ENCODE measurements around the gene BMERB1.

BMERB1 gene

DNA sequence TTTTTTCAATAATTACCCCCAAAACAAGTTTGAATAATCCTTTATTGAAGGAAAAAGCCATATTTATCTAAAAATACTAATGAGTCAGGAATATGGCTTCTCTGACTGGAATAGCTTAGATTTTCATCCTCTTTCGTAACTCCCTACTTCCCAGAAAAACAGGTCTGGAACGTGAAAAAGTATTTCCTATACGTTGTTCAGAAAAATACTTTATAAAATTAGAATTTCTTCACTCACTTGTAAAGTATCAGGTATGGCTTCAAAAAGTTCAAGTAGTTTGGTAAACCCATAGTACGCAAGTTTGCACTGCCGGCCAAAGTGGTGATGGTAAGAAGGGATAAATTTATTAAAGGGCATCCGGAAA, 174.9 kb downstream of the BMERB1 start:
- no peak overlapping the region for H3K27ac ChIP-seq
- peaks cover 100% of the 10 kb centered on the region for H3K36me3 ChIP-seq
- TF ChIP-seq, protein P1, sequence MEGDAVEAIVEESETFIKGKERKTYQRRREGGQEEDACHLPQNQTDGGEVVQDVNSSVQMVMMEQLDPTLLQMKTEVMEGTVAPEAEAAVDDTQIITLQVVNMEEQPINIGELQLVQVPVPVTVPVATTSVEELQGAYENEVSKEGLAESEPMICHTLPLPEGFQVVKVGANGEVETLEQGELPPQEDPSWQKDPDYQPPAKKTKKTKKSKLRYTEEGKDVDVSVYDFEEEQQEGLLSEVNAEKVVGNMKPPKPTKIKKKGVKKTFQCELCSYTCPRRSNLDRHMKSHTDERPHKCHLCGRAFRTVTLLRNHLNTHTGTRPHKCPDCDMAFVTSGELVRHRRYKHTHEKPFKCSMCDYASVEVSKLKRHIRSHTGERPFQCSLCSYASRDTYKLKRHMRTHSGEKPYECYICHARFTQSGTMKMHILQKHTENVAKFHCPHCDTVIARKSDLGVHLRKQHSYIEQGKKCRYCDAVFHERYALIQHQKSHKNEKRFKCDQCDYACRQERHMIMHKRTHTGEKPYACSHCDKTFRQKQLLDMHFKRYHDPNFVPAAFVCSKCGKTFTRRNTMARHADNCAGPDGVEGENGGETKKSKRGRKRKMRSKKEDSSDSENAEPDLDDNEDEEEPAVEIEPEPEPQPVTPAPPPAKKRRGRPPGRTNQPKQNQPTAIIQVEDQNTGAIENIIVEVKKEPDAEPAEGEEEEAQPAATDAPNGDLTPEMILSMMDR (IDR thresholded peaks at IDR 0.05), result no peak
- no peak overlapping the region for H3K4me3 ChIP-seq (ENCODE audit: low read depth in 1 of 2, low read length in 1 of 2)
- H3K9me3 ChIP-seq, result no peaks in the 10 kb centered on the region
- peaks cover 0 to 9% of the 10 kb centered on the region in 2 experiments for H3K4me1 ChIP-seq (ENCODE audit: control insufficient read depth in 1 of 2, insufficient read depth in 1 of 2, low read depth in 1 of 2, low read length in 1 of 2)
- H3K27me3 ChIP-seq, result no peaks in the 10 kb centered on the region

DNA sequence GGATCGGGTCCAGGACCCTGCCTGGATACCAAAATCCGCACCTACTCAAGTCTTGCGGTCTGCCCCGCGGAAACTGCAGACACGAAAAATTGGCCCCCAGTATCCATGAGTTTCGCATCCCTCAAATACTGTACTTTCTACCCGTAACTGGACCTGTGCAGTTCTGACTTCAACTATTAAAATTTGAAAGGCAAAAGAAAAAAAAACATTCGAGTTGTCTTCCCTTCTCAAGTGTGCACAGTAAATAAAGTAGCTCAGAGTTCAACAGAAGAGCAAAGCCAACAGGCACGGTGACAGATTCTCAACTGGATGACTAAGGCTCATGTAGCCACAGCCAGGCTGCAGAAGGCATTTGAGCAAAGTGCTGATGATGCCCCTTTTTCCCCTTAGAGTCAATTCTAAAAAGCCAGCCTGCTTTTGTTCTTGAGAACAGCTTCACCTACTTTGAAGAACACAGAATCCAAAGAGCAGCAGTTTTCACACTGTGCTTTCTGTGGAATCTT, 176.0 kb downstream of the BMERB1 start:
- peaks cover 0 to 9% of the 10 kb centered on the region in 2 experiments for H3K4me1 ChIP-seq (ENCODE audit: control insufficient read depth in 1 of 2, insufficient read depth in 1 of 2, low read depth in 1 of 2, low read length in 1 of 2)
- peaks cover 100% of the 10 kb centered on the region for H3K36me3 ChIP-seq
- no peaks in the 10 kb centered on the region for H3K9me3 ChIP-seq
- no peak overlapping the region for H3K4me3 ChIP-seq (ENCODE audit: low read depth in 1 of 2, low read length in 1 of 2)
- H3K27ac ChIP-seq, result peak overlapping the region; percentile 50
- TF ChIP-seq, protein P1 (IDR thresholded peaks at IDR 0.05), result no peak
- H3K27me3 ChIP-seq, result no peaks in the 10 kb centered on the region

DNA sequence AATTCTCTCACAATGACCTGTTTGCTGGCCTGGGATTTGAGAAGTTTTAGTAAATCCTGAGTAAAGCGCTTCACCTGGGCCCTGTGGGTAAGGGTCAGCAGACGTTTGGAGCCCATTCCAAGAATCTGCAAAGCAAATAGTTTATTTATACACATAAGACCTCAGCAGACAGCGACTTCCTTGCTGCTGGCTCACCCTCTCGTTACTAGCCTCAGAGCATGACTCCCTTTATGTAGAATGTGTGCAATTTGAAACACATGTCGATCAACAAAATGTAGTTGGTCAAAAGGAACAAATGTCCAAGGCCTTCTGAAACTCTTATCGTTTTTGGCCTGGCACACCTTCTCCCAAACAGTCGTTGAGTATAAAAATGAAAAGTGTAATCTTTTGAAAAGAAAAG, 177.2 kb downstream of the BMERB1 start:
- TF ChIP-seq, protein P1 (IDR thresholded peaks at IDR 0.05), result no peak
- peaks cover 100% of the 10 kb centered on the region for H3K36me3 ChIP-seq
- no peak overlapping the region for H3K4me3 ChIP-seq (ENCODE audit: low read depth in 1 of 2, low read length in 1 of 2)

DNA sequence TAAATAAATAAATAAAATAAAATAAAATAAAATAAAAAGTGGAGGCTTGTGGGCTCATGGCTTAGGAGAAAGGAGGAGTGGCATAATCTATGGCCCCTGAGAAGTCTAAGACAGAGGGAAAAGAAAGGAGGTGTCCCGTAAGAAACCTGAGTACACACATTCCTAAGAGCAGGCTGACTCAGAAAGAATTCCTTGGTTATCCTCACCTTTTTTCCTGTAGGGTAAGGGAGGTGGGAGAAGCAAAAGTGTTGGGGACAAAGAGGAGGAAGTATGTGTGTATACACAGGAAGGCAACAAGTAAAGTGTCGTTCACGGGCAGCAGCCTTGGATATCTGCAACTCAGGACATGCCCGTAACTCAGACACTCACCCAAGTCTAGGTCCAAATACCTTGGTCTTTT, 179.3 kb downstream of the BMERB1 start:
- TF ChIP-seq, protein P1 (IDR thresholded peaks at IDR 0.05), result no peak
- Histone ChIP-seq H3K9me3 (no peaks in the 10 kb centered on the region), H3K4me1 (ENCODE audit: control insufficient read depth in 1 of 2, insufficient read depth in 1 of 2, low read depth in 1 of 2, low read length in 1 of 2) (no peaks in the 10 kb centered on the region), H3K27me3 (no peaks in the 10 kb centered on the region), H3K36me3 (peaks cover 100% of the 10 kb centered on the region), H3K27ac (peak overlapping the region; percentile 39), H3K4me3 (ENCODE audit: low read depth in 1 of 2, low read length in 1 of 2) (no peak overlapping the region)

More for the DNA sequence above, 177.2 kb downstream of the BMERB1 start:
- peak overlapping the region; percentile 49 for H3K27ac ChIP-seq
- no peaks in the 10 kb centered on the region for H3K9me3 ChIP-seq
- H3K4me1 ChIP-seq (ENCODE audit: control insufficient read depth in 1 of 2, insufficient read depth in 1 of 2, low read depth in 1 of 2, low read length in 1 of 2), result peaks cover 0 to 4% of the 10 kb centered on the region in 2 experiments
- no peaks in the 10 kb centered on the region for H3K27me3 ChIP-seq

DNA sequence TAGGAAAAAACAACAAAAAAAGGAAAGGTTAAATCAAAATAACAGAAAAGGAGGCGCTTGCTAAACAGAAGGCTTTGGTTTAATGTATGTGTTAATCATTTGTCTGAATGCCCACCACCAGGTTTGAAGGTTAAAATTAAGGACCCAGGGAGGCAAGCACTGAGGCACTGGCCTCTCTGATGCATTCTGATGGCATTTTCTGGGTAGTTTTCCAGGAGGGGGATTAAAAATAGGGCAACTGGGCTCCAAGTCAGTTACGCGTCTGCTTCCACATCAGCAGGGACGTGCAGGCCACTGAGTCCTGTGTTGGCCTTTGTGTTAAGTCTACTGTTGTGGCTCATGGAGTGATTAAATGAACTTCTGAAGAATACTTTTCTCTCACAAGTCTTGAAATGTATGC, 181.6 kb downstream of the BMERB1 start:
- H3K27me3 ChIP-seq, result no peaks in the 10 kb centered on the region
- no peaks in the 10 kb centered on the region for H3K4me1 ChIP-seq (ENCODE audit: control insufficient read depth in 1 of 2, insufficient read depth in 1 of 2, low read depth in 1 of 2, low read length in 1 of 2)
- no peaks in the 10 kb centered on the region for H3K9me3 ChIP-seq
- TF ChIP-seq, protein P1 (IDR thresholded peaks at IDR 0.05), result no peak
- peaks cover 100% of the 10 kb centered on the region for H3K36me3 ChIP-seq
- H3K27ac ChIP-seq, result peak overlapping the region; percentile 0
- no peak overlapping the region for H3K4me3 ChIP-seq (ENCODE audit: low read depth in 1 of 2, low read length in 1 of 2)
